NCI-H446 (cell line): ENCODE results near the gene RASAL1.
"Not testable (repeated sequence)": the region's sequence is repeated elsewhere in the genome, so short reads cannot be mapped to it uniquely, and the experiment has no call there.

Source experiments
- DNase-seq, 2 experiments: peaks; one replicate each; lab custom pipeline; 2025; lab: John Stamatoyannopoulos, UW

RASAL1 gene

DNA sequence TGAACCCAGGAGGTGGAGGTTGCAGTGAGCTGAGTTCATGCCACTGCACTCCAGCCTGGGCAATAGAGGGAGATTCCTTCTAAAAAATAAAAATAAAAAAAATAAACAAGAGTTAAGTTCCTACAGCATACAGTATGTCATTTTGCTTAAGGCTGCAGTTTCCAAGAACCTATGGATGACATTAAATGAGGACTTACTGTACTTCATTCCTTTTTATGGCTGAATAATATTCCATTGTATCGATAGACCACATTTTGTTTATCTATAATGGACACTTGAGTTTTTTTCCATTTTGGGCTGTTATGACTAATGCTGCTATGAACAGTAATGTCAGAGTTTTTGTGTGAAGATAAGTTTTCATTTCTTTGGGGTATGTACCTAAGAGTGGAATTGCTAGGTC is 17.4 kb downstream of the RASAL1 start:
- DNase-seq, result no peak

DNA sequence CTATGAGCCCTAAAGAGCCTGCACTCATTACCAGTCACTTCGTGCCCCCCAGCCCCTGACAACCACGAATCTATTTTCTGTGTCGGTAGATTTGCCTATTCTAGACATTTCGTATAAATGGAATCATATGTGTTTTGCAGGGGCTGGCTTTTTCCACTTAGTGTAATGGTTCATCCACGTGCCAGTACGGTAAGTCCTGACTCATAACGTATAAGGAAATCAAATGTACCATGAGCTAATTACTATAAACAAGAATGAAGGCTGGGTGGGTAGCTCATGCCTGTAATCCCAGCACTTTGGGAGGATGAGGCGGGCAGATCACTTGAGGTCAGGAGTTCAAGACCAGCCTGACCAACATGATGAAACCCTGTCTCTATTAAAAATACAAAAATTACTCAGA is 17.9 kb downstream of the RASAL1 start:
- DNase-seq, result not testable (repeated sequence)

DNA sequence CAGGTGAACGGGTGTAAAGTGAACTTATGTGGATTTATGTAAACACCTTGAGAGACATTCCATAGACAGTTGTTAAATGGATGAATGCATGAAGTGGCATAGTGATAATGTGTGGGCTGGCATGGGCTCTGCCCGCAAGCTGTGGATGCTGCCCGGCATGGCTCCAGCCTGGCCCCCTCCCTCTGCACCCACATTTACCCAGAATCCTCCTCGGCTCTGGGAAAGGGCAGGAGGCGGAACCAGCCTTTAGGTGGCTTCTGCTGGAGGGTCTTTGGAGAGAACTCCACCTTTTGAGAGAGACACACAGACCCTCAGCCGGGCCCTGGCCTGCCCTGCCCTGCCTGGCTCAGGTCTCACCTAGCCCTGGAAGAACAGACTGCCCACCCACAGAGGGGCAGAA is 18.7 kb downstream of the RASAL1 start:
- no peak for DNase-seq

DNA sequence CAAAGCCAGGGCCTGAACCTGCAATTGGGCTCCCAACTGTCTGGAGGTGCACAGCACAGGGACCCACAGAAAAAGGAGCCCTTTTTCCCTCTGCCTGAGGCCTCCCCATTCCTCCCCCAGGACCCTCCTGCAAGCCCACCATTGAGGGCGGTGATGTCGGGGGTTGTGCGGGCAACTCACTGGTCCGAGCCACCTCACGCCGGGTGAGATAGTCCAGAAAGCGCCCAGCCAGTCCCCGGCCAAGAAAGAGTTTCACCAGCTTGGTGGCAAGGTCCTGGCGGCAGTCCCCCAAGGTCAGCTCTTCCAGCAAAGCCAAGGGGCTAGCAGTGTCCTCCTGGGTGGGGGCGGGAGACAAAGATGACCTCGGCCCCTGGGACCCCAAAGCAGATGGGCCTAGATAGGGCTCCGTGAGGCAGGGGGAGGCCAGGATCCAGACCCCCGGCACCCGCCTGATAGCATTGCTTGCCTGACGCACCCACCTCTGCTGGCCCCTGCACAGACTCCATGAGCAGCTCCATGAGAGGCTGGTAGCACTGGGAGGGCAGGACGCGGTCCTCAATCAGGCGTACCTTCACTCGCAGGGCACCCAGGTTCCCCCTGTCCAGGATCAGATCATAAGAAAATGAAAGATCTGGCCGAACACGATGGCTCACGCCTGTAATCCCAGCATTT is 20.0 kb downstream of the RASAL1 start:
- no peak for DNase-seq

DNA sequence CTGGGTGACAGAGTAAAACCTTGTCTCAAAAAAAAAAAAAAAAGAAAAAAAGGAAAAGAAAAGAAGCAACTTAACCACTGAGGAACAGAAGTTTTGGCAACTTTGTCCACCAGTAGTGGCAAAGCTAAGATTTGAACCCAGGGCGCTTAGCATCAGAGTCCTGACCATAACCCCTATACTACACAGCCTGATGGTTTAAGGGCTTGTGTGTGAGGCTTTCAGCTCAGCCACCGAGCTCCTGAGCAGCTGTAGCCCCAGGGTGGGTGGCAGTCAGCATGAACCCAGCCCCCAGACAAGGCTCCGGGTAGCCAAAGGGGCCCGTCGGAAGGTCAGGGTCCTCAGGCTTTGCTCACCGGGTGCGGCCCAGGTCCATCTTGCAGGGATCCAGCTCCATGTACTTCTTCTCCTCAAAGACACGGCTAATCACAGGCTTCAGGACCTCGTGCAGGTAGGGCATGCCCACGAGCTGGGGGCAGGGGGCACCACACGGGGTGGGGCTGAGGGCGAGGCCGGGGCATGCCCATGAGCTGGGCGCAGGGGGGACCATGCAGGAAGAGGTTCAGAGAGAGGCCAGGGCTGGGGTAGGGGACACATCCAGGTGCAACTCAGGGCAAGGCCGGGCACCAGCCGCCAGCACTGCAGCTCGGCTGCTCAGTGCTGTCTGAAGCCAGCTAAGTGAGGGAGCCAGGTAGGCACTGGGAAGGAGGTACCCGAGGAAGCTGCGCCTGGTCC is 20.9 kb downstream of the RASAL1 start:
- DNase-seq, result no peak

DNA sequence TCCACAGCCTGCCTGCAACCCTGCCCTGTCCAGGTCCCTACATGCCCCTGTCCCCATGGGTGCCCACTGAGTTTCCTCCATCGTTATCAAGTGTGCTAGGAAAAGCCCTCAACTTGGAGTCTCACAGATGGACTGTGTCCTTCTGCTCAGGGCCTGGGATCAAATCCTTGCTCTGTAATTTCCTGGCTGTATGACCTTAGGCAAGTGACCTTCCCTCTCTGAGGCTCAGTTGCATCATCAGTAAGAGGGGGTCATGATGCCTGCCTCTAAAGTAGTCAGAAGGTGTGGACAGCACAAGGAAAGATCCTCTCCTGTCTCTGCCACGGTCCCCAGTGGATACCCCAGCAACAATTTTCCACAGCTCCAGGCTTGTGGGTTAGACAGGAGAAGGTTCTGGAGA is 22.2 kb downstream of the RASAL1 start:
- no peak for DNase-seq

DNA sequence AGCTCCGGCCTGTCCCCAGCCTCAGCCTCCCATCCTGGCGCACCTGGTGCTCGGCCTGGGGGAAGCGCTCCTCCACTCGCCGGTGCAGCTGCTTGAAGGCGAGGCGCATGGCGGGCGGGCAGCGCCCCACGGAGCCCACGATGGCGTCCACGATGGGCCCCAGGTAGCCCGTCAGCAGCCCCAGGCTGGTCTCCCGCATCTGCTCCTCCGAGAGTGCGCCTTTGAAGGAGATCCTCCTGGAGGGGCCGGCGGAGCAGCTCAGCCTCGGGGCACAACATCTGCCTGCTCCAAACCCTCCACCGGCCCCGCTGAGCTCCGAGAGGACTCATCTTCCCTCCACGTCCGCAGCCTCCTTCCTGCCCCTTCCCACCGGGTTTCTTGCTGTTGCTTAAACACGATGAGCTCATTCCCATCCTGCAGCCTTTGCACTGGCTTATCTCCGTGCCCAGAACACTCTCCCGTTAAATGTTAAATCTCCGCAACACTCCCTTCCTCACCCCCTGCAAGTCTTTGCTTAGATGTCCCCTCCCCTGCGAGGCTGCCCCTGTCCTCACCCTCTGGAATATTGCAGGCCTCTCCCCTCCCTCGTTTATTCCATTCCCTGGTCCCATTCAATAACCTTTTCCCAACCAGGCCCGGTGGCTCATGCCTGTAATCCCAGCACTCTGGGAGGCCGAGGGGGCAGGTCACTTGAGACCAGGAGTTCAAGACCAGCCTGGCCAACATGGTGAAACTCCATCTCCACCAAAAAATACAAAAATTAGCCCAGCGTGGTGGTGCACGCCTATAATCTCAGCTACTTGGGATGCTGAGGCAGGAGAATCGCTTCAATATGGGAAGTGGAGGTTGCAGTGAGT is 23.3 kb downstream of the RASAL1 start:
- no peak for DNase-seq

DNA sequence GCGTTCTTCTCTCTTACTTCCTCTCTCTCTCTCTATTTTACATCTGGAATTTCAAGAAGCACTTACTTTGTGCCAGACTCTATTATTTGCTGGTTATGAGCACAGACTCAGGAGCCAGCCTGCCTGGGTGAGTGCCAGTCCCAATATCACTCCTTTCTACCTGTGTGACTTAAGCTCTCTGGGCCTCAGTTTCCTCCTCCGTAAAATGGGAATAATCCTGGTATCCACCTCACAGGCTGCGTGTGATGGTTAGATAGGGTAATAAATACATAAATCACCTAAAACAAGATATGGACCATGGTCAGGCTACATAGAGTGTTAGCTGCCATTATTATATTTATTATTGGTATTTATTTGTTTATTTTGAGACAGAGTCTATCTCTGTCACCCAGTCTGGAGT is 24.3 kb downstream of the RASAL1 start:
- DNase-seq, result no peak

DNA sequence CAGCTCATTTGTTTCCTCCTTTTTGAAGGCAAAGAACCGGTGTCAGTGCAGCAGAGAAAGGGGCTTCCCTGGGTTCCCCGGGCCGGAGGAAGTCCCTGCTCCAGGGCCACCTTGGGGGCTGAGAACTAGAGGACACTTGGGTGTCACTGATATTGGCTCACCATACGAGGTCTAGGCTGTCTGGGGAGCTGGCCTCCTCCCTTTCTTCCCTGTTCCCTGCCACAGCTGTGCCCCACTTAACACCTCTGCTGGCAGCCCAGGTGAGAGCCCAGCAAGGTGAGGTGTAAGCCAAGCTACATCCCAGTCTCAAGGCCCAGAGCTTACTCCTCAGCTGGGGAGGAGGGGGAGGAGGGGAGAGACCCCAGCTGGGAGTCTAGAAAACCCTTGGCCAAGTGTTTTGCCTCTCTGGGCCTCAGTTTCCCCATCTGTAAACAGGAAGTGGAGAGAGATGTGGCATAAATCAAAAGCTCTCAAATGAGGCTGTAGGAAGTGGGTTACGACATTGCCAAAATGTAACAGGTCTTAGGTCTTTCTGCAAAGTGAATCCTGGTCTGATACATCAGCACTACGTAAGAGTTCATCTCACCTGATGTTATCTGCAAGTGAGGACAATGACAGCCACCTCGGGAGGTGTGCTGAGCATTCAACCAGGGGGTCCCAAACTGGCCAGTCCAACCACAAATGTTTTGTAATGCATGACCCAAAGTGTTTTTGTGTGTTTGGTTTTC is 25.5 kb downstream of the RASAL1 start:
- DNase-seq, result no peak

DNA sequence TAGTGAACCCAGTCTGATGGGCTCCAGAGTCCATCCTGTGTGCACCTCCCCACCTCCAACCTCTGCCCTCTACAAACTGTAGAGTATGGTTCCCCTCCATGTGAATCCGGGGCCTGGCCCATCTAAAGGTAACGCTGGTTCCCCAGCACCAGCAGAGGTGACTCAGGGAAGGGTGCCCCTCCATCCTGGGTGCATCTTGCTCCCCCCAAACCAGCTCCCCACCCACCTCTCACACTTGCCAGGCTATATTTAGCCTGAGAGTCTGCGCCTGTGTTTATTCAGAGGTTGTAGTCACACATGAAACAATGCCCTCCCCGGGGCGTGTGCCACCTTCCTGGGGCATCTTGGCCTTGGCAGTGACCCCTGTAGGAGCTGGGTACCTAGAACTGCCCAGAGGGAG is 26.2 kb downstream of the RASAL1 start:
- no peak for DNase-seq

DNA sequence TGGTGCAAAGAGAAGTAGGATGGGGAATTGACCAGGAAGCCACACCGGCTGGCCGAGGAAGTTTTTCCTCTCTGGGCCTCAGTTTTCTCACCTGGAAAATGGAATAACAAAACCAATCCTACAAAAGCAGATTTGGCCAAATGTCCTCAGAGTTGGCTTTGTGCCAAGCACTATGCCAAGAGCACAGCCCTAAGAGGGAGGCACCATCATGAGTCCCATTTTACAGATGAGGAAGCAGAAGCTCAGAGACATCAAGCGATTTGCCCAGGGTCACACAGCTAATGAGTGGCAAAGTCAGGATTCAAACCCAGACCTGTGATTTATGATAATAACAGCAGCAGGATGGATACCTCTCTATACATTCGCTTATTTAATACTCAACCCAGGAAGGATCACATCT is 27.3 kb downstream of the RASAL1 start:
- no peak for DNase-seq

DNA sequence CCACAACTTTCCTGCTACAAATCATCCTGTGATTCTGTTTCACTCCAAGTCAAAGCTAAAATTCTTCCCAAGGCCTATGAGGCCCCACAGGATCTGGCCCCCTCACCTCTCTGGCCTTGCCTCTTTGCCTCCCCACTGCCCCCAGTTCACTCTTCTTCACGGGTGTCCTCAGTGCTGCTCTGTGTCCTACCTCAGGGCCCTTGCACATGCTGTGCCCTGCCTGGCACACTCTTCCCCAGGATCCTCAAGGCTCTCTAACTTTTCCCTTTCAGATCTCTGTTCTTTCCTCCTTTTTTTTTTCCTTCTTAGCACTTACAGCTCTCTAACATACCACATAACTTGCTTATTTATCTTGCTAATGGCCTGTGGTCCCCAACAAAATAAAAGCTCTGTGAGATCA is 29.2 kb downstream of the RASAL1 start:
- no peak for DNase-seq

DNA sequence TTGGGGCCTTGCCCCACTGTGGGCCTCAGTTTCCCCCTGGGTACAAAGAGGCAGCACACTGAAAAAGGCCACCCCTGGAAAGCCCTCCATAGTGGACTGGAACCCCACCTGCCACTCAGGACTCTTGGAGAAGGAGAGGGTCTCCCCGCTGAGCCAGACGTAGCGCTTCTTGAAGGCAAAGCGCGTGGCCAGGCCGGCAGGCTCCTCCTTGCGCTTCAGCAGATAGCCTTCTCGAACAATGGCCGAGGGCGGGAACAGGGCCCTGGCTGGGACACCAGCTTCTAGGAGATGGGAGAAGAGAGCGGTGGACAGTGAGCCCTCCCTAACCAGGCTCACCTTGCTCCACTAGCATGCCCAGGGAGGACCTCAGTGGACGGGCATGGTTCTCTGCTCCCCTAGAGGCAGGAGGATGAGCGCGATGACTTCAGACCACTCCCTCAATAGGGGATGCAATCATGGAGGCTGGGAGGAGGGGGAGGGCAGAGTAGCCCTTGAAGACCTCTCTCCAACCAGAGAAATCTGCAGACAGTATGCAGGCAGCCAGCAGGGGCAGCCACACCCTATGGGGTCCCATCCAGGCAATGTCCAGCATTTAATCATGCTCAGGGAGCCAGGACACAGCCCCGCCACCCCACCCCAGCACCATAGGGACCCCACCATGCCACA is 29.8 kb downstream of the RASAL1 start:
- DNase-seq, result no peak

DNA sequence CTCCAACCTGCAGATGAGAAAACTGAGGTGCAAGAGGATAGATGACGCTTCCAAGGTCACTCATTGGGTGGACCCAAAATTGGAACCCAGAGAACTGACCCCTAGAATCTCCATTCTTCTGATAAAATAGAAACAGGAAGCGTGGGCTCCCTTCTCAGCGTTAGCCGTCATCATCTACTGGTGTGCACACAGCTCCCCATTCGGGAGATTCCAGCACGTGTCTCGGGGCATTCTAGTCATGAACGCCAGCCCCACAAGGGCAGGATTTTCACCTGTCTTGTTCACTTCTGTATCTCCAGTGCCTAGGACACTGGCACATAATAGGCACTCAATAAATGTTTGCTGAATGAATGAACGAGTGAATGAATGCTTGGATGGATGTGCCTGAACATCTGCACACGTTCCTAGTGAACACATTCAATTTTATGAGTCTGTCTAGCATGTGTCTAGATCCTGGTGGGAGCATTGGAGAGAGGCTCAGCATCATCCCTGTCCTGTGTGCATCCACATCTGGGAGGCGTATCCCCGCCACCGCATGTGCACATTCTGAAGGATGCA is 30.5 kb downstream of the RASAL1 start:
- no peak for DNase-seq

DNA sequence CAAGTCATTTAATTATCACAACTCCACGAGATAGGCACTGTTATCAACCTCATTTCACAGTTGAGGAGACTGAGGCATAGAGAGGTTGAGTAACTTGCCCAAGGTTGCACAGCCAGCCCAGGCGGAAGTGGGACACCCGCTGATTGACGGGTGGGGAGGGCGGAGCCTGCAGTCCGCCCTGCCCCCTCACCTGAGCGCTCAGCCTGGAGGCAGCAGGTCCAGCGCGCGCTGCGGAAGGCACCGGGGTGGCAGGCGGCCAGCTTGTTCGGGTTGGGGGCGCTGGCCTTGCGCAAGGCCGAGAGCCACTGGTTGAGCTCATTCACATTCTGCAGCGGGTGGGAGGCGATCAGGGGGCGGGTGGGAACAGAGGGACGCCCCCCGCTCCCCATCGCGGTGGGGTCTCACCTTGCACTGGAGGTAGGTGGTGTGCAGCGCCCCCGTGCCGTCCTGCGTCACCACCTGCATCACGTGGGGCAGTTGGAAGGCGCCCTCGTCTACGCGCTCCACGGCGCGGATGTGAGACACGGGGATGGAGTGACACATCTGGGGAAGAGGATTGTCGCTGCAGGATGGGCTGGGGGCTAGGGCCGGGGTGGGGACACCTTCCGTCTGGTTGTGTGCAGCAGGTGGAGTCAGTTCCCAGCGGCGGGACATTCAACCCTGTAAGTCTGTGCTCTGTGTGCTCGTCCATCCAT is 31.7 kb downstream of the RASAL1 start:
- DNase-seq, result no peak

DNA sequence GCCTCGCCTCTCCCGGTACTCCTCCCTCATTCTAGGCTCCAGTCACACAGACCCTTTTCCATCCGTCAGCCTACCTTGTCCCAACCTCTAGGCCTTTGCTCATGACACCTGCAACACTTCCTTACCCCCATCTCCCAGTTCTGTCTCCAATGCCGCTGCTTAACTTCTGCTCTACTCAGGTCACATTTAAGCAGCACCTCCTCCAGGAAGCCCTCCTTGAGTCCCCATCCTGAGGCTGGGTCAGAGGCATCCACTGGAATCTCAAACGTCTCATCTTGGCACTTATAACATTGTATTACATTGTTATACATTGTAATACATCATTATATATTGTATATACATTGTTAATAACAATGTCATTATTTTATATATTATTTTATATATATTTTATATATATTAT is 32.8 kb downstream of the RASAL1 start:
- no peak for DNase-seq

DNA sequence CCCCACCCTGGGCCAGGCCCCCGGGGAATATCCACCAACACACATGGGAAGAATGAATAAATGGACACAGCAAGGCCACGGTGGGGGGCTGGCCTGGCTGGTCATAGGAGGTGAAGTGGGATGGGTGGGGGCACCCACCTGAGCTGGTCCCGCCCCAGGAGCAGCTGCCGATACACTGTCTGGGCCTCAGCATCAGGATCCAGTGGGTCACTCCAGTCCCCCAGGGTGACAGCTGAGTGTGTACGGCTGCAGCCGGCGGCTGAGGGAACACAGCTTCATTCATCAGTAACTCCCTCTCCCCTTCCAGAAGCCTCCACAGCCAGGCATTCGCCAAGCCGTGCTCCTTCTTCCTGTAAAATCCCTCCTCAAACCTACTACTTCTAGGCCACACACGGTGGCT is 33.8 kb downstream of the RASAL1 start:
- no peak for DNase-seq

DNA sequence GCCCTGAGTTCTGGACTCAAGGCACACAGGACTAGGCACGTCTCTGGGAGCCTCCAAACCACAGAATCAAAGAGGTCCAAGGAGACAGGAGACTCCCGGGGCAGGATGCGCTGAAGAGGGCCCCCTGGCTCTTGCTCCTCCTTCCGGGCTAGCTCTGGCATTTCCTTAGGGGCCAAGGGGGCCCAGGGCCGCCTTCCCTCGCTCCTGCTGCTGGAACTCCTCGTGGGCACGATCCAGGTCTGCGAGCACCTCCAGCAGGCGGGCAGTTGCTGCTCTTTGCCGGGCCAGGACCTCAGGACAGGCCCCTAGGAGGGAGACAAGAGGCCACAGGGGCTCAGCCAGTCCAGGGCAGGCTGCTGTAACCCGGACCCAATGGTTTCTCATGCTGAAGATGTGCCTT is 35.8 kb downstream of the RASAL1 start:
- DNase-seq, result no peak

DNA sequence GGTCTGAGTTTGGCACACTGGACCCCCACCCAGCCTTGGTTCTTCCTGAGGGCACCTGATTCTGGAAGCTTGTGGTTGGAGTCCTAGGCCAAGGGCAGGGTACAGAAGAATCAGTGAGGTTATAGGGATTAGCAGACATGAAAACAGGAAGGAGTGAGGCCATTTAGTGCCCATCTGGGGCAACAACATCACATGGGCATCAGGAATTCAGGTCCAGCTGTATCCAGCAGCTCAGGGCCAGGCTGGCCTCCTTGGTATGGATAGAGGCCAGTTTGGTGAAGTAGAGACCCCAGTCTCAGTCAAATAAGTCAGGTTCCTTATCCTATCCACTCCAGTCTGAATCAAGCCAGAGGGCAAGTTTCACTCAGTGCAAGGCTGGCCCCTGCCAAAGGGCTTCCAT is 36.2 kb downstream of the RASAL1 start:
- no peak for DNase-seq

DNA sequence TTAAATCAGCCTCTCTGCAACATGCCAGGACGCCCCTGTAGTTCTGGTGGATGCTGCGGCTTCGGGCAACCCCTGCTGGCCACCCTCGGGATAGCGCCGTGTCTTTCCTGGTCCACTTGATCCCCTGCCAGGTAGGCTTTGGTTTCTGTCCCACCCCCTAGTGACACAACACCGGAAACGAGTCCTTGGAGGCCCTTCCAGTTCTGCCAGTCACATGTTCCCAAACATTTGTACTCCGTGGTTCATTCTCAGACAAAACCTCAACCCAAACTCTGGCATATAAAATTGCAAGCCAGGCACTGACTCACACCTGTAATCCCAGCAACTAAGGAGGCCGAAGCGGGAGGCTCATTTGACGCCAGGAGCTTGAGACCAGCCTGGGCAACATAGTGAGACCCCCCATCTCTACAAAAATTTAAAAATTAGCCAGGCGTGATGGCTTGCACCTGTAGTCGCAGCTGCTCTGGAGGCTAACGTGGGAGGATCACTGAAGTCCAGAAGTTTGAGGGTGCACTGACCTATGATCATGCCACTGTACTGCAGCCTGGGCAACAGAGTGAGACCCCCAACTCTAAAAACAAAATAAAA is 37.0 kb downstream of the RASAL1 start:
- DNase-seq, result peak; percentile 54 to 82
